HEK293 (cell line): Measurements from ENCODE around the gene PRRC2B.
A peak's percentile ranks its signal among the peaks of the same experiment; 100 is the strongest.

Experiments
- BCL11B ChIP-seq: fragments of 450-650 bp; formaldehyde crosslinking; IDR thresholded peaks from 2 replicates; pipeline ENCODE4 v1.5.1; 2016; ENCODE audit warnings: low read depth, missing biosample characterization, missing genetic modification characterization
- FEZF1 ChIP-seq: fragments of 450-650 bp; formaldehyde crosslinking; IDR thresholded peaks from 2 replicates; pipeline ENCODE4 v1.5.1; 2016; ENCODE audit warnings: missing biosample characterization, missing genetic modification characterization
- GFI1B ChIP-seq: fragments of 450-650 bp; formaldehyde crosslinking; IDR thresholded peaks from 2 replicates; pipeline ENCODE4 v1.5.1; 2016; ENCODE audit warnings: missing biosample characterization, missing genetic modification characterization
- IKZF3 ChIP-seq: fragments of 450-650 bp; IDR thresholded peaks from 2 replicates; pipeline ENCODE4 v1.5.0; 2018; ENCODE audit warnings: missing biosample characterization, mild to moderate bottlenecking, missing genetic modification characterization, moderate library complexity
- PRDM6 ChIP-seq: fragments of 450-650 bp; formaldehyde crosslinking; IDR thresholded peaks from 2 replicates; pipeline ENCODE4 v1.5.1; 2017; ENCODE audit warnings: missing biosample characterization, missing genetic modification characterization
- SCRT2 ChIP-seq: fragments of 450-650 bp; formaldehyde crosslinking; IDR thresholded peaks from 2 replicates; pipeline ENCODE4 v1.5.1; 2016; ENCODE audit warnings: missing biosample characterization, missing genetic modification characterization
- TRIM28 ChIP-seq: IDR thresholded peaks from 2 replicates; pipeline ENCODE4 v1.6.1; 2011; ENCODE audit warnings: low read length, control low read depth, borderline replicate concordance
- TSHZ1 ChIP-seq: fragments of 450-650 bp; formaldehyde crosslinking; IDR thresholded peaks from 2 replicates; pipeline ENCODE4 v1.5.1; 2016; ENCODE audit warnings: missing biosample characterization, missing genetic modification characterization, borderline replicate concordance
- WT1 ChIP-seq: fragments of 450-650 bp; formaldehyde crosslinking; IDR thresholded peaks from 2 replicates; pipeline ENCODE4 v1.5.1; 2016; ENCODE audit warnings: missing biosample characterization, missing genetic modification characterization
- ZBTB44 ChIP-seq: fragments of 450-650 bp; IDR thresholded peaks from 2 replicates; pipeline ENCODE4 v1.5.1; 2018; ENCODE audit warnings: missing biosample characterization, mild to moderate bottlenecking, missing genetic modification characterization
- ZBTB49 ChIP-seq: fragments of 450-650 bp; formaldehyde crosslinking; IDR thresholded peaks from 2 replicates; pipeline ENCODE4 v1.5.1; 2016; ENCODE audit warnings: missing biosample characterization, missing genetic modification characterization, low read depth
- ZBTB7A ChIP-seq: fragments of 450-650 bp; formaldehyde crosslinking; IDR thresholded peaks from 2 replicates; pipeline ENCODE4 v1.5.1; 2016; ENCODE audit warnings: low read depth, missing biosample characterization, missing genetic modification characterization
- ZEB2 ChIP-seq: fragments of 450-650 bp; formaldehyde crosslinking; IDR thresholded peaks from 2 replicates; pipeline ENCODE4 v1.5.1; 2016; ENCODE audit warnings: missing biosample characterization, missing genetic modification characterization
- ZNF211 ChIP-seq: fragments of 450-650 bp; formaldehyde crosslinking; IDR thresholded peaks from 2 replicates; pipeline ENCODE4 v1.5.1; 2016; ENCODE audit warnings: low read depth, missing biosample characterization, missing genetic modification characterization
- ZNF366 ChIP-seq: fragments of 450-650 bp; formaldehyde crosslinking; conservative IDR thresholded peaks from 2 replicates; pipeline ENCODE4 v1.5.1; 2016; ENCODE audit warnings: missing biosample characterization, missing genetic modification characterization
- ZNF391 ChIP-seq: fragments of 450-650 bp; formaldehyde crosslinking; IDR thresholded peaks from 2 replicates; pipeline ENCODE4 v1.5.1; 2016; ENCODE audit warnings: low read depth, missing biosample characterization, missing genetic modification characterization, borderline replicate concordance
- ZNF596 ChIP-seq: fragments of 450-650 bp; IDR thresholded peaks from 2 replicates; pipeline ENCODE4 v1.5.0; 2018; ENCODE audit warnings: missing biosample characterization, mild to moderate bottlenecking, missing genetic modification characterization, moderate library complexity
- ZSCAN16 ChIP-seq: fragments of 450-650 bp; formaldehyde crosslinking; IDR thresholded peaks from 2 replicates; pipeline ENCODE4 v1.5.1; 2016; ENCODE audit warnings: missing biosample characterization, missing genetic modification characterization
- TF ChIP-seq, protein P1 (sequence below): fragments of 450-650 bp; formaldehyde crosslinking; IDR thresholded peaks from 2 replicates; pipeline ENCODE4 v1.5.1; 2016; ENCODE audit warnings: missing biosample characterization, missing genetic modification characterization
- TF ChIP-seq, protein P2 (sequence below): fragments of 450-650 bp; formaldehyde crosslinking; IDR thresholded peaks from 2 replicates; pipeline ENCODE4 v1.5.1; 2016; ENCODE audit warnings: missing biosample characterization, missing genetic modification characterization
- TF ChIP-seq, protein P3 (sequence below): fragments of 450-650 bp; formaldehyde crosslinking; IDR thresholded peaks from 2 replicates; pipeline ENCODE4 v1.5.1; 2016; ENCODE audit warnings: missing biosample characterization, missing genetic modification characterization
- TF ChIP-seq, protein P4 (sequence below): fragments of 450-650 bp; formaldehyde crosslinking; IDR thresholded peaks from 2 replicates; pipeline ENCODE4 v1.5.1; 2017; ENCODE audit warnings: missing biosample characterization, mild to moderate bottlenecking, missing genetic modification characterization, moderate library complexity

PRRC2B gene

GRCh38 chr9:131366761-131367401 is 27.0 kb upstream of the PRRC2B start (continued):
- TF ChIP-seq, protein P1, sequence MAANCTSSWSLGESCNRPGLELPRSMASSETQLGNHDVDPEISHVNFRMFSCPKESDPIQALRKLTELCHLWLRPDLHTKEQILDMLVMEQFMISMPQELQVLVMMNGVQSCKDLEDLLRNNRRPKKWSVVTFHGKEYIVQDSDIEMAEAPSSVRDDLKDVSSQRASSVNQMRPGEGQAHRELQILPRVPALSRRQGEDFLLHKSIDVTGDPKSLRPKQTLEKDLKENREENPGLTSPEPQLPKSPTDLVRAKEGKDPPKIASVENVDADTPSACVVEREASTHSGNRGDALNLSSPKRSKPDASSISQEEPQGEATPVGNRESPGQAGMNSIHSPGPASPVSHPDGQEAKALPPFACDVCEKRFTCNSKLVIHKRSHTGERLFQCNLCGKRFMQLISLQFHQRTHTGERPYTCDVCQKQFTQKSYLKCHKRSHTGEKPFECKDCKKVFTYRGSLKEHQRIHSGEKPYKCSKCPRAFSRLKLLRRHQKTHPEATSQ (tag by site-specific recombination): no peak
- TF ChIP-seq ZNF391 (tag by site-specific recombination) (no peak), SCRT2 (tag by site-specific recombination) (no peak), PRDM6 (no peak), WT1 (tag by site-specific recombination) (no peak), TSHZ1 (tag by site-specific recombination) (no peak), BCL11B (tag by site-specific recombination) (no peak), ZNF596 (tag by site-specific recombination) (no peak), GFI1B (tag by site-specific recombination) (no peak), ZBTB7A (tag by site-specific recombination) (no peak), ZNF366 (tag by site-specific recombination) (no peak), TRIM28 (0 out of 2 replicates have a peak, but pooled peaks have one; percentile 20), IKZF3 (0 out of 2 replicates have a peak, but pooled peaks have one; percentile 26), ZNF211 (tag by site-specific recombination) (no peak), ZEB2 (tag by site-specific recombination) (no peak), ZBTB49 (no peak), FEZF1 (tag by site-specific recombination) (no peak), ZBTB44 (tag by site-specific recombination) (no peak), ZSCAN16 (tag by site-specific recombination) (no peak)
- TF ChIP-seq, protein P2, sequence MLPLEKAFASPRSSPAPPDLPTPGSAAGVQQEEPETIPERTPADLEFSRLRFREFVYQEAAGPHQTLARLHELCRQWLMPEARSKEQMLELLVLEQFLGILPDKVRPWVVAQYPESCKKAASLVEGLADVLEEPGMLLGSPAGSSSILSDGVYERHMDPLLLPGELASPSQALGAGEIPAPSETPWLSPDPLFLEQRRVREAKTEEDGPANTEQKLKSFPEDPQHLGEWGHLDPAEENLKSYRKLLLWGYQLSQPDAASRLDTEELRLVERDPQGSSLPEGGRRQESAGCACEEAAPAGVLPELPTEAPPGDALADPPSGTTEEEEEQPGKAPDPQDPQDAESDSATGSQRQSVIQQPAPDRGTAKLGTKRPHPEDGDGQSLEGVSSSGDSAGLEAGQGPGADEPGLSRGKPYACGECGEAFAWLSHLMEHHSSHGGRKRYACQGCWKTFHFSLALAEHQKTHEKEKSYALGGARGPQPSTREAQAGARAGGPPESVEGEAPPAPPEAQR (tag by site-specific recombination): no peak
- TF ChIP-seq, protein P3, sequence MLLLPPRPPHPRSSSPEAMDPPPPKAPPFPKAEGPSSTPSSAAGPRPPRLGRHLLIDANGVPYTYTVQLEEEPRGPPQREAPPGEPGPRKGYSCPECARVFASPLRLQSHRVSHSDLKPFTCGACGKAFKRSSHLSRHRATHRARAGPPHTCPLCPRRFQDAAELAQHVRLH: no peak
- TF ChIP-seq, protein P4, sequence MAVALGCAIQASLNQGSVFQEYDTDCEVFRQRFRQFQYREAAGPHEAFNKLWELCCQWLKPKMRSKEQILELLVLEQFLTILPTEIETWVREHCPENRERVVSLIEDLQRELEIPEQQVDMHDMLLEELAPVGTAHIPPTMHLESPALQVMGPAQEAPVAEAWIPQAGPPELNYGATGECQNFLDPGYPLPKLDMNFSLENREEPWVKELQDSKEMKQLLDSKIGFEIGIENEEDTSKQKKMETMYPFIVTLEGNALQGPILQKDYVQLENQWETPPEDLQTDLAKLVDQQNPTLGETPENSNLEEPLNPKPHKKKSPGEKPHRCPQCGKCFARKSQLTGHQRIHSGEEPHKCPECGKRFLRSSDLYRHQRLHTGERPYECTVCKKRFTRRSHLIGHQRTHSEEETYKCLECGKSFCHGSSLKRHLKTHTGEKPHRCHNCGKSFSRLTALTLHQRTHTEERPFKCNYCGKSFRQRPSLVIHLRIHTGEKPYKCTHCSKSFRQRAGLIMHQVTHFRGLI (tag by site-specific recombination): no peak
- TF ChIP-seq, all 188 proteins: peak for 15
